Esophagus muscularis mucosa (tissue), 3 donors: Measurements from ENCODE around the gene IGF2R.

Experiments used
- POLR2AphosphoS5 ChIP-seq, 2 donors: sonication (generic); formaldehyde crosslinking; IDR thresholded peaks; one replicate each; pipeline ENCODE4 v1.6.1; 2017; ENCODE audit warnings: antibody characterized with exemption in 2 of 2
- TF ChIP-seq, protein P1 (sequence below), 3 experiments: fragments of 200-600 bp in 2 of 3; fragments of 450-650 bp in 1 of 3; sonication (generic) in 2 of 3; IDR thresholded peaks; one replicate each; pipeline ENCODE4 v1.5.1; 2017 to 2019; ENCODE audit warnings: antibody characterized with exemption in 3 of 3, mild to moderate bottlenecking in 2 of 3, moderate library complexity in 1 of 3

DNA sequence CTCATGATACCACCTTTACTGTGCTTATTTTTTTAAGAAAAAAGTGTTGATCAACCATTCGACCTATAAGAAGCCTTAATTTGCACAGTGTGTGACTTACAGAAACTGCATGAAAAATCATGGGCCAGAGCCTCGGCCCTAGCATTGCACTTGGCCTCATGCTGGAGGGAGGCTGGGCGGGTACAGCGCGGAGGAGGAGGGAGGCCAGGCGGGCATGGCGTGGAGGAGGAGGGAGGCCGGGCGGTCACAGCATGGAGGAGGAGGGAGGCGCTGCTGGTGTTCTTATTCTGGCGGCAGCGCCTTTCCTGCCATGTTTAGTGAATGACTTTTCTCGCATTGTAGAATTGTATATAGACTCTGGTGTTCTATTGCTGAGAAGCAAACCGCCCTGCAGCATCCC, 137.1 kb downstream of the IGF2R start:
- TF ChIP-seq, protein P1, sequence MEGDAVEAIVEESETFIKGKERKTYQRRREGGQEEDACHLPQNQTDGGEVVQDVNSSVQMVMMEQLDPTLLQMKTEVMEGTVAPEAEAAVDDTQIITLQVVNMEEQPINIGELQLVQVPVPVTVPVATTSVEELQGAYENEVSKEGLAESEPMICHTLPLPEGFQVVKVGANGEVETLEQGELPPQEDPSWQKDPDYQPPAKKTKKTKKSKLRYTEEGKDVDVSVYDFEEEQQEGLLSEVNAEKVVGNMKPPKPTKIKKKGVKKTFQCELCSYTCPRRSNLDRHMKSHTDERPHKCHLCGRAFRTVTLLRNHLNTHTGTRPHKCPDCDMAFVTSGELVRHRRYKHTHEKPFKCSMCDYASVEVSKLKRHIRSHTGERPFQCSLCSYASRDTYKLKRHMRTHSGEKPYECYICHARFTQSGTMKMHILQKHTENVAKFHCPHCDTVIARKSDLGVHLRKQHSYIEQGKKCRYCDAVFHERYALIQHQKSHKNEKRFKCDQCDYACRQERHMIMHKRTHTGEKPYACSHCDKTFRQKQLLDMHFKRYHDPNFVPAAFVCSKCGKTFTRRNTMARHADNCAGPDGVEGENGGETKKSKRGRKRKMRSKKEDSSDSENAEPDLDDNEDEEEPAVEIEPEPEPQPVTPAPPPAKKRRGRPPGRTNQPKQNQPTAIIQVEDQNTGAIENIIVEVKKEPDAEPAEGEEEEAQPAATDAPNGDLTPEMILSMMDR (IDR thresholded peaks at IDR 0.05) = no peak
- no peak for TF ChIP-seq POLR2AphosphoS5 (IDR thresholded peaks at IDR 0.05)
